IMR-90 (cell line): ENCODE results near the gene ISG20. TPM values are rescaled to one million over a fixed set of nuclear protein-coding genes. Genes with fewer than 3 reads are reported as not detected.

Source experiments
- ATAC-seq: fragments of 200-7000 bp; cut with Tn5 transposase; 2 replicates; pipeline ENCODE4 v1.9.1; 2020; ENCODE audit warnings: low read depth, mild to moderate bottlenecking, moderate library complexity
- BruUV-seq: library from RNA; stranded (reverse); fragments of 400-500 nt; replicated peaks from 2 replicates; lab custom pipeline; 2021; lab: Mats Ljungman, UMichigan
- CTCF ChIA-PET: fragments of 300-600 bp; formaldehyde crosslinking; extraction: SDS; loops from one replicate; lab custom pipeline; 2021; ENCODE audit warnings: antibody characterized with exemption; lab: Yijun Ruan, JAX
- POLR2A ChIA-PET: fragments of 300-600 bp; sonication (Branson Sonifier 250); formaldehyde crosslinking; loops from one replicate; lab custom pipeline; 2022; ENCODE audit warnings: antibody characterized with exemption; ENCODE audit not compliant: unreplicated experiment; lab: Charles Lee
- DNase-seq: peaks from one replicate; pipeline ENCODE4 v3.0.0; 2013
- H2AFZ ChIP-seq: replicated peaks from 2 replicates; pipeline ENCODE3; 2013; ENCODE audit warnings: low read length, mild to moderate bottlenecking; ENCODE audit not compliant: poor library complexity
- H2AK5ac ChIP-seq: 2 replicates; pipeline ENCODE4 v1.6.1; 2013; ENCODE audit warnings: low read depth, low read length, inconsistent platforms
- H2AK9ac ChIP-seq: replicated peaks from 2 replicates; pipeline ENCODE3; 2013; ENCODE audit warnings: mild to moderate bottlenecking, low read depth, low read length, moderate library complexity; ENCODE audit not compliant: poor library complexity
- H2BK120ac ChIP-seq: 2 replicates; pipeline ENCODE4 v1.6.1; 2013; ENCODE audit warnings: low read depth, low read length, inconsistent platforms
- H2BK15ac ChIP-seq: 3 replicates; pipeline ENCODE4 v1.6.1; 2013; ENCODE audit warnings: low read depth, low read length, inconsistent platforms
- H2BK20ac ChIP-seq: 2 replicates; pipeline ENCODE4 v1.6.1; 2013; ENCODE audit warnings: low read depth, mild to moderate bottlenecking, inconsistent platforms, low read length, moderate library complexity
- H2BK5ac ChIP-seq: 2 replicates; pipeline ENCODE4 v1.6.1; 2013; ENCODE audit warnings: mild to moderate bottlenecking, low read depth, low read length, inconsistent platforms; ENCODE audit not compliant: poor library complexity, severe bottlenecking
- H3K14ac ChIP-seq: replicated peaks from 2 replicates; pipeline ENCODE4 v1.6.1; 2013; ENCODE audit warnings: low read depth, low read length, inconsistent platforms
- H3K18ac ChIP-seq: 2 replicates; pipeline ENCODE4 v1.6.1; 2013; ENCODE audit warnings: low read depth, low read length, control low read depth
- H3K23ac ChIP-seq: 2 replicates; pipeline ENCODE4 v1.6.1; 2013; ENCODE audit warnings: low read depth, low read length, inconsistent platforms
- H3K27ac ChIP-seq: 2 replicates; pipeline ENCODE4 v1.5.1; 2013; ENCODE audit warnings: mild to moderate bottlenecking, control low read depth, low read length; ENCODE audit not compliant: insufficient read depth
- H3K27me3 ChIP-seq: 2 replicates; pipeline ENCODE4 v1.6.1; 2013; ENCODE audit warnings: low read length; ENCODE audit not compliant: control insufficient read depth, insufficient read depth
- H3K36me3 ChIP-seq: 2 replicates; pipeline ENCODE4 v1.6.1; 2013; ENCODE audit warnings: low read length, mixed read lengths; ENCODE audit not compliant: control insufficient read depth, insufficient read depth
- H3K4ac ChIP-seq: 2 replicates; pipeline ENCODE4 v1.6.1; 2013; ENCODE audit warnings: low read depth, low read length, inconsistent platforms
- H3K4me1 ChIP-seq: 2 replicates; pipeline ENCODE4 v1.6.1; 2013; ENCODE audit warnings: low read length, mixed read lengths; ENCODE audit not compliant: control insufficient read depth, insufficient read depth
- H3K4me2 ChIP-seq: 2 replicates; pipeline ENCODE4 v1.6.1; 2013; ENCODE audit warnings: low read depth, mild to moderate bottlenecking, control low read depth, low read length, moderate library complexity
- H3K4me3 ChIP-seq: 2 replicates; pipeline ENCODE4 v1.5.1; 2013; ENCODE audit warnings: low read depth, mild to moderate bottlenecking, control low read depth, low read length, moderate library complexity; ENCODE audit not compliant: insufficient read depth
- H3K56ac ChIP-seq: 2 replicates; pipeline ENCODE4 v1.6.1; 2013; ENCODE audit warnings: low read length, inconsistent platforms; ENCODE audit not compliant: insufficient read depth; ENCODE audit errors: extremely low read depth
- H3K79me1 ChIP-seq, 2 experiments: 2 replicates each; pipeline ENCODE4 v1.6.1; 2013; ENCODE audit warnings: low read length in 2 of 2, inconsistent platforms in 1 of 2, low read depth in 1 of 2
- H3K9ac ChIP-seq: 2 replicates; pipeline ENCODE4 v1.6.1; 2013; ENCODE audit warnings: low read depth, low read length, control low read depth
- H3K9me1 ChIP-seq: 2 replicates; pipeline ENCODE4 v1.6.1; 2013; ENCODE audit warnings: low read length, inconsistent platforms; ENCODE audit not compliant: insufficient read depth
- H3K9me3 ChIP-seq: 2 replicates; pipeline ENCODE4 v1.6.1; 2013; ENCODE audit warnings: low read length; ENCODE audit not compliant: control insufficient read depth, insufficient read depth
- H4K20me1 ChIP-seq: 2 replicates; pipeline ENCODE4 v1.6.1; 2013; ENCODE audit warnings: low read length, inconsistent platforms; ENCODE audit not compliant: insufficient read depth
- H4K5ac ChIP-seq: 2 replicates; pipeline ENCODE4 v1.6.1; 2013; ENCODE audit warnings: mild to moderate bottlenecking, low read depth, low read length, control low read depth
- H4K8ac ChIP-seq, 2 experiments: 2 replicates each; pipeline ENCODE4 v1.6.1; 2013; ENCODE audit warnings: low read depth in 2 of 2, low read length in 2 of 2, control low read depth in 1 of 2, inconsistent platforms in 1 of 2
- H4K91ac ChIP-seq: 2 replicates; pipeline ENCODE4 v1.6.1; 2013; ENCODE audit warnings: low read depth, low read length, inconsistent platforms; ENCODE audit not compliant: insufficient read depth
- BHLHE40 ChIP-seq: fragments of 150-350 bp; IDR thresholded peaks from 2 replicates; pipeline ENCODE4 v1.6.1; 2016; ENCODE audit warnings: mild to moderate bottlenecking, low read depth, low read length
- CEBPB ChIP-seq: IDR thresholded peaks from 2 replicates; pipeline ENCODE4 v1.6.1; 2012; ENCODE audit warnings: low read depth, low read length, improper control_type of control experiment
- CHD1 ChIP-seq: IDR thresholded peaks from 2 replicates; pipeline ENCODE4 v1.6.1; 2012; ENCODE audit warnings: low read depth, low read length, improper control_type of control experiment
- CTCF ChIP-seq: conservative IDR thresholded peaks from 2 replicates; pipeline ENCODE4 v1.5.1; 2012; ENCODE audit warnings: mild to moderate bottlenecking, low read depth, low read length, improper control_type of control experiment
- ELK1 ChIP-seq: fragments of 150-350 bp; IDR thresholded peaks from 2 replicates; pipeline ENCODE4 v1.6.1; 2016; ENCODE audit warnings: low read depth, mild to moderate bottlenecking, low read length, moderate library complexity, borderline replicate concordance
- FOS ChIP-seq: fragments of 150-350 bp; IDR thresholded peaks from 2 replicates; pipeline ENCODE4 v1.6.1; 2016; ENCODE audit warnings: low read depth, low read length
- MAFK ChIP-seq: IDR thresholded peaks from 2 replicates; pipeline ENCODE4 v1.6.1; 2012; ENCODE audit warnings: low read depth, low read length, improper control_type of control experiment
- MAZ ChIP-seq: IDR thresholded peaks from 2 replicates; pipeline ENCODE4 v1.6.1; 2012; ENCODE audit warnings: low read depth, mild to moderate bottlenecking, low read length, improper control_type of control experiment, moderate library complexity, borderline replicate concordance
- NFE2L2 ChIP-seq: fragments of 150-350 bp; IDR thresholded peaks from 2 replicates; pipeline ENCODE4 v1.6.1; 2016; ENCODE audit warnings: low read depth, mild to moderate bottlenecking, low read length
- POLR2A ChIP-seq: IDR thresholded peaks from 2 replicates; pipeline ENCODE4 v1.6.1; 2012; ENCODE audit warnings: mild to moderate bottlenecking, low read depth, low read length
- RAD21 ChIP-seq: IDR thresholded peaks from 2 replicates; pipeline ENCODE4 v1.6.1; 2012; ENCODE audit warnings: low read length, improper control_type of control experiment
- RCOR1 ChIP-seq: IDR thresholded peaks from 2 replicates; pipeline ENCODE4 v1.6.1; 2012; ENCODE audit warnings: mild to moderate bottlenecking, low read length, improper control_type of control experiment; ENCODE audit not compliant: insufficient replicate concordance
- RFX5 ChIP-seq: IDR thresholded peaks from 2 replicates; pipeline ENCODE4 v1.8.0; 2012; ENCODE audit warnings: low read depth, mild to moderate bottlenecking, low read length, moderate library complexity
- SMC3 ChIP-seq: fragments of 150-350 bp; IDR thresholded peaks from 2 replicates; pipeline ENCODE4 v1.6.1; 2016; ENCODE audit warnings: low read depth, mild to moderate bottlenecking, antibody characterized with exemption, low read length, moderate library complexity
- USF2 ChIP-seq: fragments of 150-350 bp; IDR thresholded peaks from 2 replicates; pipeline ENCODE4 v1.6.1; 2017; ENCODE audit warnings: mild to moderate bottlenecking, antibody characterized with exemption, low read length, low read depth
- WGBS, 2 experiments: methylation state at CpG; one replicate each; pipeline versions ENCODE4 v1.1.5 to v1.1.7; 2013; ENCODE audit warnings: missing lambda C conversion rate in 2 of 2; ENCODE audit not compliant: insufficient read length in 1 of 2; ENCODE audit errors: extremely low coverage in 2 of 2; 5-methylcytosine and 5-hydroxymethylcytosine counted together
- dilution Hi-C: fragments of 300-500 bp; cut with HindIII; formaldehyde crosslinking; loops from one replicate; pipeline ENCODE4 v1.14.3; 2018; ENCODE audit warnings: low sequenced_read_pairs; ENCODE audit not compliant: unreplicated experiment
- in situ Hi-C: fragments of 300-500 bp; cut with MboI; formaldehyde crosslinking; loops from 3 replicates; pipeline ENCODE4 v1.14.3; 2019; ENCODE audit warnings: low sequenced_read_pairs, inconsistent platforms, mixed read lengths
- intact Hi-C: fragments of 100-400 bp; cut with micrococcal nuclease; formaldehyde crosslinking; loops from 2 replicates; pipeline ENCODE4 v1.10.0; 2022
- polyA plus RNA-seq, 3 experiments: library from polyadenylated mRNA; depleted of rRNA; stranded (reverse); fragments of >200 nt; gene quantifications; 2 replicates each; pipeline ENCODE4 v1.2.3, GENCODE V29; 2012; ENCODE audit warnings: low replicate concordance in 1 of 3
- total RNA-seq: library from RNA; depleted of rRNA; stranded (reverse); fragments of >200 nt; gene quantifications from 2 replicates; pipeline ENCODE4 v1.2.3, GENCODE V29; 2012

The ISG20 gene
- total and polyA plus RNA-seq, 2 of the 4 experiments (the other 2 are of a cell fraction): 0.72 to 1.2 TPM

DNA sequence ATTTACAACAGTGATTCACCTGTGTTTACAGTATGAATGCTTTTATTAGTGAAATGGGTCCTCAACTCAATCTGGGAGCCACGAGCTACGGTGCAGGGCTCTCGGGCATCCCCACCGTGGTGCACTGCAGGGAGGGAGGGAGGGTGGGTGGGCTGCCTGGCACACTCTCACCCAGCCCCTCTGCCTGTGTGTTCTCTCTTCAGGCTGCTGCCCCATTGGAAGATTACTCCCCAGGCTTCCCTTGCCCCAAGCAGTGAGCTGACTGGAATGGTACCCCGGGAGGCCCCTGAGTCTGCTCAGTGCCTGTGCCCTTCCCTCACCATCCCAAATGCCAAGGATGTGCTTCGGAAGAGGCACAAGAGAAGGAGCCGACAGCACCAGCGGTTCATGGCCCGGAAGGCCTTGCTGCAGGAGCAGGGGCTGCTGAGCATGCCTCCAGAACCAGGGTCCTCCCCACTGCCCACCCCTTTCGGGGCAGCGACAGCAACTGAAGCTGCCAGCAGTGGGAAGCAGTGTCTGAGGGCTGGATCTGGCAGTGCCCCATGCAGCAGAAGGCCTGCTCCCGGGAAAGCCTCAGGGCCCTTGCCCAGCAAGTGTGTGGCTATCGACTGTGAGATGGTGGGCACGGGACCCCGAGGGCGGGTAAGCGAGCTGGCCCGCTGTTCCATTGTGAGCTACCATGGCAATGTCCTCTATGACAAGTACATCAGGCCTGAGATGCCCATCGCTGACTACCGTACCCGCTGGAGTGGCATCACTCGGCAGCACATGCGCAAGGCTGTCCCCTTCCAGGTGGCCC, 12.7 kb upstream of the ISG20 start:
- H4K91ac ChIP-seq: no peak overlapping the region
- H4K5ac ChIP-seq: no peak overlapping the region
- H3K9ac ChIP-seq: no peak overlapping the region
- no peaks in the 10 kb centered on the region for H3K27me3 ChIP-seq
- no peak overlapping the region for H2AK5ac ChIP-seq
- ATAC-seq (no peak), DNase-seq (no peak)
- H3K36me3 ChIP-seq: peaks cover 52% of the 10 kb centered on the region
- H2AFZ ChIP-seq: no peak overlapping the region
- no peak overlapping the region for H3K23ac ChIP-seq
- no peak overlapping the region for H2BK15ac ChIP-seq
- in situ Hi-C loops (no loop called here), dilution Hi-C loops (no loop called here), intact Hi-C loops (no loop called here)
- H2AK9ac ChIP-seq: peak overlapping the region; percentile 30
- POLR2A ChIA-PET: no interaction called here
- peaks cover 41% of the 10 kb centered on the region for H3K9me1 ChIP-seq
- no peak overlapping the region for H3K18ac ChIP-seq
- H2BK20ac ChIP-seq: no peak overlapping the region
- no peak overlapping the region for H2BK120ac ChIP-seq
- WGBS, 2 experiments: 96% methylated on average over 10 of the region's 23 CpGs; no CpG with 5 or more reads in 1 of the 2 experiments
- H3K4me2 ChIP-seq: no peak overlapping the region
- H3K79me1 ChIP-seq: peaks cover 22 to 71% of the 10 kb centered on the region in 2 experiments
- H3K4me3 ChIP-seq: no peak overlapping the region
- H4K20me1 ChIP-seq: peaks cover 96% of the 10 kb centered on the region
- H3K27ac ChIP-seq: no peak overlapping the region
- H3K14ac ChIP-seq: no peak overlapping the region
- H3K4me1 ChIP-seq: peaks cover 34% of the 10 kb centered on the region
- H3K56ac ChIP-seq: no peak overlapping the region
- BruUV-seq: no TSS peak
- CTCF ChIA-PET: no interaction called here
- no peak overlapping the region for H4K8ac ChIP-seq
- H3K9me3 ChIP-seq: no peaks in the 10 kb centered on the region
- no peak overlapping the region for H3K4ac ChIP-seq
- H2BK5ac ChIP-seq: no peak overlapping the region
- TF ChIP-seq MAFK (no peak), RFX5 (no peak), NFE2L2 (no peak), RAD21 (no peak), RCOR1 (no peak), CHD1 (no peak), MAZ (no peak), FOS (no peak), CTCF (no peak), USF2 (no peak), CEBPB (no peak), POLR2A (no peak), BHLHE40 (no peak), SMC3 (no peak), ELK1 (no peak)
